Ascending aorta (tissue), 2 donors: Measurements from ENCODE around the gene OPN4. TPM values are rescaled to one million over a fixed set of nuclear protein-coding genes. Genes with fewer than 3 reads are reported as not detected.
A peak's percentile ranks its signal among the peaks of the same experiment; 100 is the strongest.

Experiments
- DNase-seq, 2 donors: peaks; one replicate each; pipeline ENCODE4 v3.0.0-alpha.2; 2019; ENCODE audit warnings: low spot score in 2 of 2
- H3K27ac ChIP-seq, 2 donors: fragments of 200-600 bp; sonication (generic); one replicate each; pipeline ENCODE4 v1.5.1; 2016 to 2017; ENCODE audit warnings: mild to moderate bottlenecking in 1 of 2
- H3K27me3 ChIP-seq: fragments of 200-600 bp; sonication (generic); one replicate; pipeline ENCODE4 v1.5.1; 2017
- H3K36me3 ChIP-seq, 2 donors: fragments of 200-600 bp; sonication (generic); one replicate each; pipeline ENCODE4 v1.5.1; 2016
- H3K4me1 ChIP-seq, 2 donors: fragments of 200-600 bp; sonication (generic); one replicate each; pipeline ENCODE4 v1.5.1; 2016 to 2017; ENCODE audit warnings: mild to moderate bottlenecking in 1 of 2
- H3K4me3 ChIP-seq, 2 donors: fragments of 200-600 bp; sonication (generic); one replicate each; pipeline ENCODE4 v1.5.1; 2016 to 2017; ENCODE audit warnings: mild to moderate bottlenecking in 1 of 2
- H3K9me3 ChIP-seq, 2 donors: fragments of 200-600 bp; sonication (generic); one replicate each; pipeline ENCODE4 v1.5.1; 2016
- CTCF ChIP-seq, 3 experiments: fragments of 200-600 bp in 2 of 3; fragments of 450-650 bp in 1 of 3; sonication (generic) in 2 of 3; IDR thresholded peaks; one replicate each; pipeline ENCODE4 v1.5.1; 2016 to 2019; ENCODE audit warnings: antibody characterized with exemption in 3 of 3, mild to moderate bottlenecking in 1 of 3, moderate library complexity in 1 of 3
- intact Hi-C: fragments of 100-400 bp; cut with DNase I; formaldehyde crosslinking; loops from one replicate; pipeline ENCODE4 v1.15.1; 2023
- total RNA-seq: library from RNA; depleted of rRNA; stranded (reverse); fragments of >200 nt; gene quantifications from one replicate; pipeline ENCODE4 v1.1.0, GENCODE V29; 2016

The OPN4 gene
- total RNA-seq, 1 donor from 2014 or later: not detected

- no peak for DNase-seq
- Histone ChIP-seq H3K4me3 (no peak overlapping the region), H3K27ac (peak overlapping the region; percentile 33 to 50), H3K9me3 (no peaks in the 10 kb centered on the region), H3K4me1 (no peaks in the 10 kb centered on the region), H3K36me3 (peaks cover 51 to 71% of the 10 kb centered on the region in 2 donors), H3K27me3 (no peaks in the 10 kb centered on the region)
- intact Hi-C loops: no loop called here
- no peak for TF ChIP-seq CTCF (IDR thresholded peaks at IDR 0.05)
These were observed 45.2 kb downstream of the OPN4 start for GRCh38 chr10:86699541-86699940.

GRCh38 chr10:86699991-86700840 is 45.9 kb downstream of the OPN4 start:
- intact Hi-C loops: no loop called here
- no peak for DNase-seq
- H3K27me3 ChIP-seq: no peaks in the 10 kb centered on the region
- H3K4me1 ChIP-seq: no peaks in the 10 kb centered on the region
- H3K27ac ChIP-seq: peak overlapping the region; percentile 33 to 43
- no peaks in the 10 kb centered on the region for H3K9me3 ChIP-seq
- no peak overlapping the region for H3K4me3 ChIP-seq
- peaks cover 50 to 68% of the 10 kb centered on the region in 2 donors for H3K36me3 ChIP-seq
- TF ChIP-seq CTCF (IDR thresholded peaks at IDR 0.05): no peak

GRCh38 chr10:86700851-86701617 is 46.7 kb downstream of the OPN4 start:
- Histone ChIP-seq H3K4me3 (no peak overlapping the region), H3K27ac (peak overlapping the region in 1 of 2 donors; percentile 43), H3K9me3 (no peaks in the 10 kb centered on the region), H3K27me3 (no peaks in the 10 kb centered on the region), H3K36me3 (peaks cover 47 to 69% of the 10 kb centered on the region in 2 donors), H3K4me1 (no peaks in the 10 kb centered on the region)
- intact Hi-C loops: no loop called here
- TF ChIP-seq CTCF (IDR thresholded peaks at IDR 0.05): no peak
- no peak for DNase-seq

GRCh38 chr10:86703176-86703575 is 48.8 kb downstream of the OPN4 start:
- H3K9me3 ChIP-seq: no peaks in the 10 kb centered on the region
- H3K4me1 ChIP-seq: no peaks in the 10 kb centered on the region
- intact Hi-C loops: no loop called here
- H3K36me3 ChIP-seq: peaks cover 65 to 75% of the 10 kb centered on the region in 2 donors
- no peak for DNase-seq
- TF ChIP-seq CTCF (IDR thresholded peaks at IDR 0.05): no peak
- no peak overlapping the region for H3K27ac ChIP-seq
- H3K4me3 ChIP-seq: no peak overlapping the region
- no peaks in the 10 kb centered on the region for H3K27me3 ChIP-seq

- intact Hi-C loops: no loop called here
- no peak for DNase-seq
- no peaks in the 10 kb centered on the region for H3K27me3 ChIP-seq
- H3K9me3 ChIP-seq: no peaks in the 10 kb centered on the region
- no peak overlapping the region for H3K4me3 ChIP-seq
- no peaks in the 10 kb centered on the region for H3K4me1 ChIP-seq
- peaks cover 56 to 67% of the 10 kb centered on the region in 2 donors for H3K36me3 ChIP-seq
- H3K27ac ChIP-seq: peak overlapping the region in 1 of 2 donors; percentile 55
- no peak for TF ChIP-seq CTCF (IDR thresholded peaks at IDR 0.05)
These were observed 50.8 kb downstream of the OPN4 start for GRCh38 chr10:86705139-86705538.
